ENCODE data around the gene PRMT7.

Gene PRMT7

DNA sequence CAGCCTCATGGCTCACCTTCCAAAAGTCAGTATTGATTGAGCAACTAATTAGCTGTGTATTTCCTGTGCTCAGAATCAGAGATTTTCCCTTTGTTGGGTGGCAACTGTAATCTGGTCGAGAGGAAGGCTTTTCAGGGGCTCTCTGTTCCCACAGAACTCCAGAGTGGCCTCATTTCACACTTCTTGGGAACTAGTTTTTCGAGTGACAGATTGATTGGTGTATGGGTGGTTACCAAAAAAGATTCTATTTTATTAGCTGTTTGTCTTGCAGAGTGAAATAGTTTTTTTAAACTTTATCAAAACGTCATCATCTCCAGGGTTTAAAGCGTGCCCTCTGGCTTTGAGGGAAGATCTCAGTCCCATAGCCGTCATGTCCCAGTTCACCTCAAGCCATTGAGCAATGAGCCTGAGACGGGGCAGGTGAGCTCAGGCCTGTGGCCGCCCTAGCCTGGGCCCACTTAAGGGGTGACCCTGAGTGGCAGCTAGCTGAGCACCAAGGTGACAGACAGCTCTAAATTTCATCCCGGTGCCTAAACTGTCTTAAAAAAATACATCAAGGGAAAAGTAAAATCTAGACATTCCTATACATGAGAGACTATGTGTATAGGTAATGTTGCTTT, 84.5 kb downstream of the PRMT7 start:
- no peak for DNase-seq (ENCODE audit: low read depth in 2 of 2)

DNA sequence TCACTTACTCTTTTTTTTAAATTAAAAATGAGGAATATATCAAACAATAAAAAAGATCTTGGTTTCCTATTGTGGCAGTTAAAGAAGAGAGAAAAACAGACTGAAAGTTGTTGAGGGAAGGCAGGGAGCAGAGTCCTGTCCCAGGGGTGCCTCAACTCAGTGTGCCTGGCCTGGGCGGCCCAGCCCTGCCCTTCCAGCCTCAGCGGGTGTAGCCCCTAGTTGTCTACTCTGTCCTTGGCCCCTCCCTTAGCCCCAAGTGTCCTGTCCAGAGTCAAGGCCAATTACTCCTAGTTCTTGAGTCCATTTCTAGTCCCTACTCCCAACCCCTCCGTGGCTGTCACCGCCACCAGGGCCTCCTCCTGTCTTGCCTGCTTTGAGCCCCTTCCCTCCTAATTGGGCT, 85.0 kb downstream of the PRMT7 start:
- DNase-seq (ENCODE audit: low read depth in 2 of 2): no peak

DNA sequence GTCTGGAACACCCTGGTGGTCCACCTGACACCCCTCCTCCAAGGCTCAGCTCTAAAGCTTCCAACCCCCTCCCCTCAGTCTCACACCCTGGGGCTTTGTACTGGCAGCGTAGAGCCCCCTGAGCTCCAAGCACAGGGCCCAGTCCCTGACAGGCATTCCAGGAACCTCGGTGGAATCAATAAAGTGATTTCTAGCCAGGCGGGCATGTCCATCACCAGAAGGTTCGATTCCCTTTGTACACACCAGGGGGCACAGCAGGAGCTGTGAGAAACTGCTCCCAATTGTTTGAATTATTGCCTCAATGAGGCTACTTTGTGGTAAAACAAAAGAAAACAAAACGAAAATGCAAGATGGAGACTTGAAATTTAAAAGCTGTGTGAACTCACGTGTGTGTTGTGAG, 85.7 kb downstream of the PRMT7 start:
- DNase-seq (ENCODE audit: low read depth in 2 of 2): peak in 1 of 2 donors; percentile 34

DNA sequence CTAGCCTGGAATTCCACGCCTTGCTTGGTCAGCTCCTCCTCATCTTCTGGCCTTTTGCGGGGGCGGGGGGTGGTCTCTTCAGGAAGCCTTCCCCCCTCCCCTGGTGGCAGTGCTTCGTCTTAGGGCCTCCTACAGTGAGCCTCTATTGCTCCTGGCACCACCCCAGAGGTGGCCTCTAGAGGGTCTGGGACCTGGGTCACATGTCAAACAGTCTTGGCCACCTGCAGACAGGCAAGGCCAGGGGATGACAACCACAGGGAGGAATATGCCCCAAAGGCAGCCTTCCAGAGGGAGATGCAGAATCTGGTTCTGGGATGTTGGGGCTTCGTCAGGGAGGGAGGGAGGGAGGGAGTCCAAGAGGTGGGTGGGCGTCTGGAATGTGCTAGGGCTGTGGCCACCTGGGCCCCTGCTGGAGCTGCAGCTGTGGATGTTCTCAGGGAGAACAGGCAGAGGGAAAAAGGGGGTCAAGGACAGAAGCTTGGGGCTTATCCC, 86.9 kb downstream of the PRMT7 start:
- no peak for DNase-seq (ENCODE audit: low read depth in 2 of 2)

DNA sequence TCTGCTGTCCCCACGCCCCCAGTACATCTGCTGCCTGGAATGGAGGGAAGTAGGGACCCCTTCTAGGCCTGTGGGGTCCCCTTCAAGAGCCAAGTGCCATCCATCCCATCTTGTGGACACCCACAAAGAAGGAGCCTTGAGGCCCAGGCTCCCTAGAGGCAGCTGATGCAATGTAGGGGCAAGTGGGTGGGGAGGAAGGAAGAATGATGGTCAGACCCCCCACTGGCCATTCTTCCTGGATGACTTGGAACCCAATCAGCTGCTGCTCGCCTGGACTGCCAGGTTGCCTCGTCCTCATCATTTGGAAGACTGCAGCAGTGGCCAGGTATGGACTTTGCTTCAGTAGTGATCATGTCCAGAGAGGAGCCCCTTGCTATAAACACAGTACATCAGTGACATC, 88.6 kb downstream of the PRMT7 start:
- no peak for DNase-seq (ENCODE audit: low read depth in 2 of 2)

DNA sequence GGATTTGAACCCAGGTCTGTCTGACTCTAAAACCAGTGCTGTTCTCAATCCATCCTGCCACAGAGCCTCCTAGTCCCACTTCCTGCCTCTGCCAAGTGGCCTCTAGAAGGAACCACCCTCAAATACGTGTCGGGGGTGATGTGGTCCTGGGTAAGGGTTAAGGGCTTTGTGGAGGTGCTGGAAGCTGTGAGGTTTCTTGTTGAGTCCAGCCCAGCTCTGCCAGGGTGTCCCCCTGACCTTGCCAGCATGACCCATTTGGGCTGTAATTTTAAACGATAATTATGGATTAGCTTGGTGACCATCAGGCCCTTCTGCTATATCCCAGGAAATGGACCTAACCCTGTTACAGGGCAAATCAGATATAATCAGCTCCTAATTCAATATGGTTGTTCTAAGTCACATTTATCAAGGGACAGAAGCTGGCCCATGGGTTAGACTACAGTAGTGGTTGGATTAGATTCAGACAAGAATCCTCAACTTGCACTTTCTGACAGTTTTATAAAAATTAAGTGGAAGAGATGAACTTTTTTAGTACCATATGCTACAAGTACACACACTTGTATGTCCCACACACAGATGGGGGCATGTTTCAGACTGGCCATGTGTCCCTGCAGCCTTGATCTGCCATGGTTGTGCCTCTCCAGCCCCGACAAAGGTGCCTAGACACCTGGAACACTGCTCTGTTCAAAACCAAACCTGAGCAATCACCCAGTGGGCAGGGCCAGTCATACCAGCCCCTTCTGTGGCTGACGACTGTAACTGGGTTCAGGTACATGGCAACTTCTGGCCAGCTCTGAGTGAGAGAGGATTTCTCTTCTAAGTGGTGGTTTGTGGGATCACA, 89.5 kb downstream of the PRMT7 start:
- peak in 1 of 2 donors; percentile 25 for DNase-seq (ENCODE audit: low read depth in 2 of 2)

DNA sequence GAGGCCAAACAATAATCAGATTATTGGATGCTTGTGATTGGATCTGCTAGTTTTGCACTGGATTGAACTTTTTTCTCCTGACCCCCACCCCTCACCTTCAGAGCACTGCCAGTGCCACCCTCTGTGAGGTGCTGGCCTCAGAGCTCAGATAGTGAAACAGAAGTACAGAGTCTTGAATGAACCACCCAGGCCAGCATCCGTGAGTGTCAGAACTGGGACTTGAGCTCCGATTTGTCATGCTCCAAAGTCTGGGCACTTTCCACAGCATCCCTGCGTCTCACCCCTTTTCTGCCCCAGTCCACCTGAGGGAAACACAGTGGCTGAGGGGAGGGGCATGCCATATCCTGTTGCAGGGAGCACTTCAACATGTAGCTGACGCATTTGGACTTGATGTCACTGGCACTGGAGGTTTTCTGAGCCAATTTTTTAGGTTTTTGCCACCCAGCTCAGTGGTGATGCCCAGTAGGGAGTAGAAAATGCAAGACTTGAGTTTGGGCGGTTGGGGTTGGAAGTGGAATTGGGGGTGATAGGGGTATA, 90.2 kb downstream of the PRMT7 start:
- no peak for DNase-seq (ENCODE audit: low read depth in 2 of 2)

DNA sequence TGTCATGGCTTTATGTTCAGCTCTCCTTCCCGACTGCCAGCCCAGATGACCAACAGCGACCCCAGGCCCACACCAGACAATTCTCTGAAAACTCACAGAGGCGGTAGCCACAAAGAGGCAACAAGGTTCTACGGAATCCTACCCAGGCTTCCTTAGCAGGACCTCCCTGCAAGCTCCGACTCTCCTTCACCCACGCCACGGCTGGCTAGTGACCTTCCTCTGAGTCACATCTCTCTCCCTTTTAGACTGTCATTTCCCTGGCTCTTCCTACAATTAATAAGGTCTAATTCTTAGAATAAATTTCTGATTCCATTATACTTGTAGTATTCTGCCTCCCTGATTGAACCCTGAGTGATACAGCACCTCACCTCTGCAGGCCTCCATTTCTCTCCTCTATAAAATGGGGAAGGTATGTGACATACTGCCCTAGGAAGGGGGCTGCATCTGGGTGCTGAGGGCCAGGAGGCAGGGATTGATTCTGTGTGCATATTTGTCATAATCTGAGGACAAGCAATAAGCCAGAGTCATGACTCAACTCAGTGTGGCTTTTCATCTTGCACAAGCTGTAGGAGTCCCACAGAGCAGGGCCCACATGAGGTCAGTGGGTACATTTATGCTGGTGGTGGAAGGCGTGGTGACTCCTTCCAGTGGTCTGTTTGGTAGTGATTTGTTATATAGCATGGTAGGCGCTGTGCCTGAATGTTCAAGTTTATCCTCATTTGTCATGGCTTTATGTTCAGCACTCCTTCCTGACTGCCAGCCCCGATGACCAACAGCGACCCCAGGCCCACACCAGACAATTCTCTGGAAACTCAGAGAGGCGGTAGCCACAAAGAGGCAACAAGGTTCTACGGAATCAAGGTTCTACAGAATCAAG, 91.3 kb downstream of the PRMT7 start:
- DNase-seq (ENCODE audit: low read depth in 2 of 2): no peak

DNA sequence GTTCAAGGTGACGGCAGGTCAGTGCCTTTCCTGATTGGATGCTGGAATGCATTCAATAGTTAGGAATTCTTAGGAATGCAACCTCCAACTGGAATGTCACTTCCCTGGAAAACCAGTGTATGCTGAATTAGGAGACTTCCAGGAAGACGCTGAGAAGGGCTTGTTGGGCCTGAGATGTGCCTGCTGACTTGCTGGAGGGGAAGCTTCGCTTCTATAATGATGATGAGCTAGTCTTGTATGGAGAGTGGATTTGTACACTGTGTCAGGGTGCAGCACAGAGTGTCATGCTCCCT, 91.9 kb downstream of the PRMT7 start:
- DNase-seq (ENCODE audit: low read depth in 2 of 2): no peak

DNA sequence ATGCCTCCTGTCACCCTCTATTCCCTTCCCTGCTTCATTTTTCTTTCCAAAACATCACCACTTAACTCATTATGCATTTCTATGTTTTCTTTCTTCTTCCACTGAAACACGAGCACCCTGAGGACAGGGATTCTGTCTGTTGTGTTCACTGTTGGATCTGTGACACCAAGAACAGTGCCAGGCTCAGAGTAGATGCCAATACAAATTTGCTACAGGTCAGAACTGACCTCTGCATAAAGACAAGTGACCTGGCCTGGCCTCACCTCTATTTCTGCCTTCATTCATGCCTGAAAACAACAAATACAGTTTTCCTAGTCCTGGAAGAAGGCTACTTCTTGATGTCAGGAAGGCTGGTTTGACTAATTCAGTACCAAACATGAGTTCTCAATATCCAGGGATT, 92.4 kb downstream of the PRMT7 start:
- no peak for DNase-seq (ENCODE audit: low read depth in 2 of 2)

DNA sequence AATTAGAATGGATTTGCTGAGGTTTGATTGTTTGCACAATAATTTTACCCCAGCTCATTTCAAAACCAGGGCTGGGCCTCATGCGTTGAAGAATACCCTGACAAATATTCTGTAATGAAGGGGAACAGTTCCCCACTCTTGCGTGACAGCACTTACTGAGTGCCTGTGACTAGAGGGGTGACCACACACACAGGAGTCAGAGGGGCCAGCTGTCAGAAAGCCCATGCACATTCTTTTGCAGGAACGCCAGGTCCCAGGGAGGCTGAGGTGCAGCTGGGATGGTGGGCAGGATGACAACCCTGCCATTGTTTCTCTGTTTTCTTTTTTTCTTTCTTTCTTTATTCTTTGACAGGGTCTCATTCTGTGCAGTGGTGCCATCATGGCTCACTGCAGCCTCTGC, 92.9 kb downstream of the PRMT7 start:
- no peak for DNase-seq (ENCODE audit: low read depth in 2 of 2)

DNA sequence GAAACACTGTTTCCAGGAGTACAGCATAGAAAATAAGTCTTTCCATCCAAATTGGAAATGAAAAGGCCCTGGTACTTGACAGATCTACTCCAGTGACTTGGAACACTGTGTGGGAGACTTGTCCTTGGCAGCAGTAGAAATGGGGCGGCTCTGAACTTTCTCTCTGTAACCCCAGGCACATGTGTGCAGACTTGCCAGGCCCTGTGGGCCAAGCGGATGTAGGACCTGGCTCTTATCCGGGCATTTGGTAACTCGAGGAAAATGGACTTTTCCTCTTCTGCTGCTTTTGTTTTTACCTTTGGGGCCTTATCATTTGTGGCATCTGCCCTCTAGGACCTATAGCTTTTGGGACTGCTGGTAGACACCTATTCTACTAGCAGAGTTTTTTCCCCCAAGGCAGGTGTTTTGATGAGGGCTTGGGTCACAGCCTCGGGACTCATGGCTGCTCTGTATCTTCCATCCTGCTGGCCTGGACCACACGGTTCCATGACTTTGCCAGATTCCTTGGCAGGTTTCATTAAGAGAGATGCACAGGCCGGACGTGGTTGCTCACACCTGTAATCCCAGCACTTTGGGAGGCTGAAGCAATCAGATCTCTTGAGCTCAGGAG, 94.0 kb downstream of the PRMT7 start:
- no peak for DNase-seq (ENCODE audit: low read depth in 2 of 2)

DNA sequence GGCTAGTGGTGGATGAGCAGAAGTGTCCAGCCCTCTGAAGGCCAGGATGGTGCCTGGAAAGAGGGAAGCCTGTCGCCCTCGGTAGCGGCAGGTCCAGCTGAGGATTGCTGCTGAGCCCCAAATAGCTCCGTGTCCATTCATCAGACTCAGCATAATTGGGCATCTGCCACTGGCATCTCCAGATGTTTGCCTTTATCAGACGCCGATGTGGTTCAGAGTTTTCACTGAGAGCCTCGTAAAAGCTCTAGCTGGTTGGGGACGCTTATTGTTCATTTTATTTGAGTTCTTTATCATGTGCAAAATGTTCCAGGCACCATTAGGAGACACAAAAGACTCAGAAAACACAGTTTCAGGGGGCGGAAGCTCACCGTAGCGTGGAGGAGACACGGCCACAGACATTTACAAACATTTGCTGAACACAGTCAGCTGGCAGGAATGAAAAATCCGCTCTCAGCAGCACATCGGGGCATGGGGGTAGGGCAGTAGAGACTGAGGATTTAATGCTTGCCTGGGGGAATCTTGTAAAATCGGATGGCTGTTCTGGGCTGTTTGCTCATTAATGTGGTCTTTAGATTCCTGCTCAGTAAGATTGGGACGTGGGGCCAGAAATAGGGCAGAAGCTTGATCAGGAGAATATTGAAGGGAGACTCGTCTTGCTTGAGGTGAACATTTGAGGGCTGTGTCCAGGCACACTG, 95.8 kb downstream of the PRMT7 start:
- no peak for DNase-seq (ENCODE audit: low read depth in 2 of 2)
